Subcutaneous adipose tissue (tissue), 4 donors: ENCODE data around the gene PIGN. TPM values are rescaled to one million over a fixed set of nuclear protein-coding genes. Genes with fewer than 3 reads are reported as not detected.

ENCODE experiments used
- CTCF ChIP-seq: fragments of 450-650 bp; IDR thresholded peaks from one replicate; pipeline ENCODE4 v1.5.1; 2016; ENCODE audit warnings: low read depth, mild to moderate bottlenecking, control low read depth, antibody characterized with exemption, moderate library complexity
- total RNA-seq, 4 donors: library from RNA; depleted of rRNA; stranded (reverse); fragments of >200 nt; gene quantifications; one replicate each; pipeline ENCODE4 v1.1.0, GENCODE V29; 2016

PIGN gene
- total RNA-seq, 4 donors from 2014 or later = 22.6 to 35.0 (median 31.3) TPM

DNA sequence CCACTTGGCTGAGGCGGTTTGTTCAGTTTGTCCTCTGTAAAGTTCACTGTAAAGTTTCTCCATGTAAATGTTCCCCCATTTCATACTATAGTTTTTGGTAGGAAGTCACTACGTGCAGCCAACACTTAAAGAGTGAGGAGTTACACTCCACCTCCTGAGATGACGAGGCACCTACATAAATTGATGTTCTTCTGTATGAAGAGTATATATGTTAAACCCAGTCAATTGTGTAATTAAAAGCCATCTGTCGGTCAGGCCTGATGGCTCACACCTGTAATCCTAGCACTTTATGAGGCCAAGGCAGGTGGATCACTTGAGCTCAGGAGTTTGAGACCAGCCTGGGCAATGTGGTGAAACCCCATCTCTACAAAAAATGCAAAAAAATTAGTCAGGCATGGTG lies 7.6 kb downstream of the PIGN start:
- TF ChIP-seq CTCF = no peak

- TF ChIP-seq CTCF = no peak
These were observed 9.6 kb downstream of the PIGN start for GRCh38 chr18:62177271-62177670.

DNA sequence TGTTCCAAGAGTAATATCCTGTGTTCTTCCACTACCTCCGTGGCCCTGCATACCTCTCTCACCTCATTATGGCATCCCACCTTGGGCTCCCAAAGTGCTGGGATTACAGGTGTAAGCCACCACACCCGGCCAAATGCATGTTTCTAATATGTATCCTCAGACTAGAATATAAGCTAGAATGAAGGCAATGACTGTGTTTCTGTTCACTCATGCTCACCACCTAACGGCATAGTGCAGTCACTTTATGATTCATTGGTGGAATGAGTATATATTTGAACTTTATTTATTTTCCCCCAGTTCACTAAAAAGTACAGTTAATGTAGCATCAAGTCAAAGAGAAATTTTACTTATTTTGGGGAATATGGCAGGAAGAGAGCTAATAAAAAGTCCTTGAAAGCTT lies 11.3 kb downstream of the PIGN start:
- no peak for TF ChIP-seq CTCF

DNA sequence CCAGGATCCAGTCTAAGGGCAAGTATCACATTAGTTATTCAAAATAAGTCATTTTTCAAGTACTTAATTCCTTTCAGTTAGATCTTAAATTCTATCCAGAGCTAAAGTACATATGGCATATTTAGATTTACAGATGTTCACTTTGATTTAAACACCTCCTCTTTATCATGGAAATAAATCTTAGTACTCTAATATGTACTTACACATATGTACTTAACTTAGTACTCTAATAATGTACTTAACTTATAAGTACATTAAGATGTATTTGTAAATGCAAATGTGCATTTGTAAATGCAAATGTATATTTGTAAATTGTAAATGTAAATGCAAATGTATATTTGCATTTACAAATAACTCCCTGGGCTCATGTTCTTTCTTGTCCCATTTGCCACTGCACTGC lies 14.6 kb downstream of the PIGN start:
- no peak for TF ChIP-seq CTCF

DNA sequence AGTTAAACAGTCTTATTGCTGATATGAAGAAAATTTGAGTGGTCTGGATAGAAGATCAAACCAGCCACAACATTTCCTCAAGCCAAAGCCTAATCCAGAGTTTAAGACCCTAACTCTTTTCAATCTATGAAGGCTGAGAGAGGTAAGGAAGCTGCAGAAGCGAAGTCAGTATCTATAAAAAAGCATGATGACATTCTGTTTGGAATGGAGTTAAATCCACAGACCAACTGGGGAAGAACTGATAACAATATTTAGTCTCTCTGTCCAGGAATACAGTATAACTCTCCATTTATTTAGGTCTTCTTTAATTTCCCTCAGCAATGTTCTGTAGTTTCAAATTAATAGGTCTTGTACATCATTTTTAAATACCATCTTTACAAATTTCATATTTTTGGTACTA lies 16.0 kb downstream of the PIGN start:
- TF ChIP-seq CTCF = no peak

- no peak for TF ChIP-seq CTCF
These were observed 21.3 kb downstream of the PIGN start for GRCh38 chr18:62165583-62165982.

DNA sequence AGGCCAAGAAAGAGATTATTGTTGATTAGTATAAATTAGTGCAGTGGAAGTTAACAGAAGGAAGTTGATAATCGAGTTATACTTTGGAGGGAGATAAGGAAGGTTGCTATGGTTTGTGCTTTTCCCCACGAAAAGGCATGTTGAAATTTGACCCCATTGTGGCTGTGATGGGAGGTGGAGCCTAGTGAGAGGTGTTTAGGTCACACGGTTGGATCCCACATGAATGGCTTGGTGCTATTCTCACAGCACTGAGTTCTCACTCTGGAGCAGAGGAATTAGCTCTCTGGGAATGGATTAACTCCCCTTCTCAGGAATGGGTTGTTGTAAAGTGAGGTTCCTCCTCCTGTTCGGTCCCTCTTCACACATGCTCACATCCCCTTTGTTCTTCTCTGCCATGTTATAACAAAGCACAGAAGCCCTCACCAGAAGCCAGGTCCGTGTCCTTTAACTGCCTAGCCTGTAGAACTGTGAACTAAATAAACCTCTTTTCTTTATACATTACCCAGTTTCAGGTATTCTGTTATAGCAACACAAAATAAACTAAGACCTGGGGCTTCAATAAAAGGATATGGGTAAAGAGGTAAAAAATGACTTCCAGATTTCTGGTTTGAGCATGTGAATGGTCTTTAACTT lies 21.9 kb downstream of the PIGN start:
- no peak for TF ChIP-seq CTCF
